ENCODE data around the gene BBS5. TPM values are rescaled to one million over a fixed set of nuclear protein-coding genes. Genes with fewer than 3 reads are reported as not detected.
"Not testable (repeated sequence)": the region's sequence is repeated elsewhere in the genome, so short reads cannot be mapped to it uniquely, and the experiment has no call there.

BBS5 gene
- total RNA-seq, result 7.3 and 8.7 TPM in 2 replicates

- H3K27me3 ChIP-seq (ENCODE audit: control insufficient read depth, insufficient read depth, low read length), result no peaks in the 10 kb centered on the region
- peak within 1 kb of the TSS; percentile 60 for H3K4me3 ChIP-seq (ENCODE audit: low read depth, low read length)
- TF ChIP-seq CTCF (IDR thresholded peaks at IDR 0.05; ENCODE audit: insufficient read depth, low read length, poor library complexity, severe bottlenecking), result peak; percentile 59
- DNase-seq (ENCODE audit: low read depth), result peak; percentile 48
- peaks cover 2% of the 10 kb centered on the region for H3K36me3 ChIP-seq (ENCODE audit: control insufficient read depth, insufficient read depth, low read length)
Observed at GRCh38 chr2:169479257-169480078, at the start of gene BBS5. Gene BBS5 (plus strand): TSS chr2:169479494. CDS start chr2:169479554, 60 bp downstream.

- H3K36me3 ChIP-seq (ENCODE audit: control insufficient read depth, insufficient read depth, low read length); DNase-seq (ENCODE audit: low read depth); H3K27me3 ChIP-seq (ENCODE audit: control insufficient read depth, insufficient read depth, low read length); H3K4me3 ChIP-seq (ENCODE audit: low read depth, low read length): not testable (repeated sequence)
Observed at GRCh38 chr2:169431772-169432171, 47.5 kb upstream of the BBS5 start.

- H3K36me3 ChIP-seq (ENCODE audit: control insufficient read depth, insufficient read depth, low read length); H3K4me3 ChIP-seq (ENCODE audit: low read depth, low read length); H3K27me3 ChIP-seq (ENCODE audit: control insufficient read depth, insufficient read depth, low read length); DNase-seq (ENCODE audit: low read depth): not testable (repeated sequence)
Observed at GRCh38 chr2:169434236-169434635, 45.1 kb upstream of the BBS5 start.

- Histone ChIP-seq H3K27me3 (ENCODE audit: control insufficient read depth, insufficient read depth, low read length) (peaks cover 2% of the 10 kb centered on the region), H3K4me3 (ENCODE audit: low read depth, low read length) (no peak overlapping the region), H3K36me3 (ENCODE audit: control insufficient read depth, insufficient read depth, low read length) (no peaks in the 10 kb centered on the region)
- TF ChIP-seq CTCF (IDR thresholded peaks at IDR 0.05; ENCODE audit: insufficient read depth, low read length, poor library complexity, severe bottlenecking), result no peak
- DNase-seq (ENCODE audit: low read depth), result no peak
Observed at GRCh38 chr2:169438466-169439072, 40.7 kb upstream of the BBS5 start.

- Histone ChIP-seq H3K4me3 (ENCODE audit: low read depth, low read length) (no peak overlapping the region), H3K27me3 (ENCODE audit: control insufficient read depth, insufficient read depth, low read length) (peaks cover 2% of the 10 kb centered on the region), H3K36me3 (ENCODE audit: control insufficient read depth, insufficient read depth, low read length) (no peaks in the 10 kb centered on the region)
- DNase-seq (ENCODE audit: low read depth), result no peak
- TF ChIP-seq CTCF (IDR thresholded peaks at IDR 0.05; ENCODE audit: insufficient read depth, low read length, poor library complexity, severe bottlenecking), result no peak
Observed at GRCh38 chr2:169439900-169440299, 39.4 kb upstream of the BBS5 start.

GRCh38 chr2:169446452-169446851 is 32.8 kb upstream of the BBS5 start:
- H3K4me3 ChIP-seq (ENCODE audit: low read depth, low read length), result no peak overlapping the region
- no peak for DNase-seq (ENCODE audit: low read depth)
- no peak for TF ChIP-seq CTCF (IDR thresholded peaks at IDR 0.05; ENCODE audit: insufficient read depth, low read length, poor library complexity, severe bottlenecking)
- no peaks in the 10 kb centered on the region for H3K36me3 ChIP-seq (ENCODE audit: control insufficient read depth, insufficient read depth, low read length)
- peaks cover 2% of the 10 kb centered on the region for H3K27me3 ChIP-seq (ENCODE audit: control insufficient read depth, insufficient read depth, low read length)

Measured in kidney epithelial cell (primary cell).